SK-N-SH treated with all-trans-retinoic acid at 6 μM for 48 hours (cell line): ENCODE results near the gene MYH9.

Experiments used
- ATAC-seq: fragments of 200-7000 bp; cut with Tn5 transposase; 3 replicates; pipeline ENCODE4 v1.9.1; 2020; ENCODE audit warnings: mild to moderate bottlenecking, moderate library complexity
- ARNTL ChIP-seq: fragments of 450-650 bp; formaldehyde crosslinking; IDR thresholded peaks from 2 replicates; pipeline ENCODE4 v1.5.0; 2020; ENCODE audit warnings: low read depth, mild to moderate bottlenecking, moderate library complexity, borderline replicate concordance
- BACH2 ChIP-seq: fragments of 250-450 bp; sonication (Bioruptor Pico); IDR thresholded peaks from 2 replicates; pipeline ENCODE4 v1.9.0; 2021; ENCODE audit warnings: mild to moderate bottlenecking, borderline replicate concordance
- CSDC2 ChIP-seq: fragments of 250-450 bp; sonication (Bioruptor Pico); IDR thresholded peaks from 2 replicates; pipeline ENCODE4 v1.5.0; 2020; ENCODE audit warnings: mild to moderate bottlenecking, moderate library complexity
- CSRNP3 ChIP-seq: fragments of 250-450 bp; sonication (Bioruptor Pico); IDR thresholded peaks from 2 replicates; pipeline ENCODE4 v1.5.1; 2021; ENCODE audit warnings: mild to moderate bottlenecking, moderate library complexity
- ESRRG ChIP-seq: fragments of 250-450 bp; sonication (Bioruptor Pico); IDR thresholded peaks from 2 replicates; pipeline ENCODE4 v1.6.1; 2021; ENCODE audit warnings: mild to moderate bottlenecking
- GLIS3 ChIP-seq: fragments of 250-450 bp; sonication (Bioruptor Pico); IDR thresholded peaks from 2 replicates; pipeline ENCODE4 v1.5.0; 2020; ENCODE audit warnings: mild to moderate bottlenecking, moderate library complexity
- OSR1 ChIP-seq: fragments of 250-450 bp; sonication (Bioruptor Pico); IDR thresholded peaks from 2 replicates; pipeline ENCODE4 v1.8.0; 2022; ENCODE audit warnings: moderate library complexity, mild to moderate bottlenecking, inconsistent platforms
- PPARA ChIP-seq: fragments of 250-450 bp; sonication (Bioruptor Pico); IDR thresholded peaks from 2 replicates; pipeline ENCODE4 v1.5.0; 2020; ENCODE audit warnings: mild to moderate bottlenecking, borderline replicate concordance
- RARB ChIP-seq: fragments of 250-450 bp; sonication (Bioruptor Pico); IDR thresholded peaks from 2 replicates; pipeline ENCODE4 v1.8.0; 2021; ENCODE audit warnings: mild to moderate bottlenecking, moderate library complexity
- SNAI2 ChIP-seq: fragments of 250-450 bp; sonication (Bioruptor Pico); IDR thresholded peaks from 2 replicates; pipeline ENCODE4 v1.5.0; 2020; ENCODE audit warnings: mild to moderate bottlenecking, moderate library complexity
- TOX ChIP-seq: fragments of 250-450 bp; sonication (Bioruptor Pico); IDR thresholded peaks from 2 replicates; pipeline ENCODE4 v1.8.0; 2021; ENCODE audit warnings: mild to moderate bottlenecking, moderate library complexity, borderline replicate concordance
- TSHZ2 ChIP-seq: fragments of 250-450 bp; sonication (Bioruptor Pico); IDR thresholded peaks from 2 replicates; pipeline ENCODE4 v1.5.0; 2020; ENCODE audit warnings: mild to moderate bottlenecking, moderate library complexity
- ZC3H10 ChIP-seq: fragments of 250-450 bp; sonication (Bioruptor Pico); IDR thresholded peaks from 2 replicates; pipeline ENCODE4 v1.5.1; 2021; ENCODE audit warnings: mild to moderate bottlenecking, moderate library complexity
- ZFP30 ChIP-seq: fragments of 450-650 bp; formaldehyde crosslinking; IDR thresholded peaks from 2 replicates; pipeline ENCODE4 v1.5.0; 2022; ENCODE audit warnings: mild to moderate bottlenecking, moderate library complexity
- ZNF565 ChIP-seq: fragments of 450-650 bp; formaldehyde crosslinking; conservative IDR thresholded peaks from 2 replicates; pipeline ENCODE4 v1.5.0; 2020; ENCODE audit warnings: low read depth, mild to moderate bottlenecking, moderate library complexity
- ZNF70 ChIP-seq: fragments of 450-650 bp; formaldehyde crosslinking; IDR thresholded peaks from 2 replicates; pipeline ENCODE4 v1.5.0; 2020; ENCODE audit warnings: mild to moderate bottlenecking, moderate library complexity
- ZNF8 ChIP-seq: fragments of 450-650 bp; formaldehyde crosslinking; IDR thresholded peaks from 2 replicates; pipeline ENCODE4 v1.5.0; 2020; ENCODE audit warnings: mild to moderate bottlenecking, moderate library complexity

MYH9 gene

GRCh38 chr22:36364255-36365019, 23.3 kb downstream of the MYH9 start (continued):
- no peak for TF ChIP-seq TSHZ2 (CRISPR knock-in tag)

GRCh38 chr22:36363349-36363981, 24.3 kb downstream of the MYH9 start:
- TF ChIP-seq CSRNP3 (CRISPR knock-in tag) (no peak), CSDC2 (CRISPR knock-in tag) (no peak), ZNF70 (CRISPR knock-in tag) (no peak), RARB (CRISPR knock-in tag) (no peak), GLIS3 (no peak), SNAI2 (CRISPR knock-in tag) (no peak), TOX (CRISPR knock-in tag) (no peak), ZC3H10 (no peak), ESRRG (CRISPR knock-in tag) (no peak), ARNTL (CRISPR knock-in tag) (no peak)
- ATAC-seq: no peak

- ATAC-seq: peak; percentile 1; the same call in 1 of the 3 replicates
These were observed 24.8 kb downstream of the MYH9 start for GRCh38 chr22:36362932-36363331.

GRCh38 chr22:36362075-36362474, 25.7 kb downstream of the MYH9 start:
- no peak for ATAC-seq
- no peak for TF ChIP-seq ARNTL (CRISPR knock-in tag)
- TF ChIP-seq TSHZ2 (CRISPR knock-in tag): no peak
- no peak for TF ChIP-seq TOX (CRISPR knock-in tag)
- TF ChIP-seq CSRNP3 (CRISPR knock-in tag): no peak
- no peak for TF ChIP-seq PPARA (CRISPR knock-in tag)
- TF ChIP-seq ZNF565 (CRISPR knock-in tag): no peak
- no peak for TF ChIP-seq ZFP30
- no peak for TF ChIP-seq BACH2 (CRISPR knock-in tag)
- no peak for TF ChIP-seq OSR1 (CRISPR knock-in tag)
- TF ChIP-seq GLIS3: no peak
- TF ChIP-seq, all 23 proteins: peak for 0

More at GRCh38 chr22:36362932-36363331, 24.8 kb downstream of the MYH9 start:
- TF ChIP-seq ZNF8 (CRISPR knock-in tag) (no peak), CSDC2 (CRISPR knock-in tag) (no peak), ZNF565 (CRISPR knock-in tag) (no peak), RARB (CRISPR knock-in tag) (no peak), ZFP30 (no peak)
